NB4 (cell line): ENCODE data around the gene EMCN.

Source experiments
- CTCF ChIP-seq: IDR thresholded peaks from one replicate; pipeline ENCODE4 v1.5.1; 2012; ENCODE audit warnings: low read depth, low read length
- POLR2A ChIP-seq: IDR thresholded peaks from 2 replicates; pipeline ENCODE4 v1.6.1; 2011; ENCODE audit warnings: mild to moderate bottlenecking; ENCODE audit not compliant: insufficient read length; ENCODE audit errors: extremely low read depth

- TF ChIP-seq CTCF (no peak), POLR2A (no peak)
Observed at GRCh38 chr4:100359441-100359840, 158.4 kb downstream of the EMCN start.
